H1 (cell line): ENCODE measurements around the gene TPD52L1. TPM values are rescaled to one million over a fixed set of nuclear protein-coding genes. Genes with fewer than 3 reads are reported as not detected.
A peak's percentile ranks its signal among the peaks of the same experiment; 100 is the strongest.

ENCODE experiments used
- CTCF ChIA-PET: fragments of 300-600 bp; sonication (Branson Sonifier 250); formaldehyde crosslinking; loops from one replicate; lab custom pipeline; 2021; ENCODE audit not compliant: partially characterized antibody; lab: Charles Lee
- POLR2A ChIA-PET: fragments of 300-600 bp; sonication (Branson Sonifier 250); formaldehyde crosslinking; loops from one replicate; lab custom pipeline; 2021; ENCODE audit warnings: inconsistent platforms; ENCODE audit not compliant: partially characterized antibody; lab: Charles Lee
- DNase-seq, 2 experiments: peaks; one replicate each; pipeline versions ENCODE4 v3.0.0 to v3.0.0-alpha.2; 2010 to 2022; ENCODE audit warnings: low spot score in 2 of 2, low read depth in 1 of 2, mixed read lengths in 1 of 2
- FAIRE-seq: peaks from 2 replicates; lab custom pipeline; 2011; peaks lifted over from hg19 to GRCh38; lab: Jason Lieb, UNC
- H2AFZ ChIP-seq: 2 replicates; pipeline ENCODE4 v1.8.1; 2012; ENCODE audit warnings: low read length, inconsistent platforms
- H2AK5ac ChIP-seq: 2 replicates; pipeline ENCODE4 v1.6.1; 2013; ENCODE audit warnings: low read depth, low read length
- H2BK120ac ChIP-seq: replicated peaks from 2 replicates; pipeline ENCODE3; 2013; ENCODE audit warnings: low read depth, low read length, inconsistent platforms
- H2BK12ac ChIP-seq: 2 replicates; pipeline ENCODE4 v1.6.1; 2013; ENCODE audit warnings: low read depth, low read length
- H2BK15ac ChIP-seq: 2 replicates; pipeline ENCODE4 v1.6.1; 2013; ENCODE audit warnings: low read length
- H2BK20ac ChIP-seq: 2 replicates; pipeline ENCODE4 v1.6.1; 2013; ENCODE audit warnings: low read length
- H2BK5ac ChIP-seq: 2 replicates; pipeline ENCODE4 v1.6.1; 2013; ENCODE audit warnings: low read depth, low read length
- H3K14ac ChIP-seq: 2 replicates; pipeline ENCODE4 v1.6.1; 2013; ENCODE audit warnings: inconsistent platforms; ENCODE audit not compliant: insufficient read length
- H3K18ac ChIP-seq: 2 replicates; pipeline ENCODE4 v1.6.1; 2013; ENCODE audit warnings: low read length; ENCODE audit errors: extremely low read depth
- H3K23ac ChIP-seq: 2 replicates; pipeline ENCODE4 v1.6.1; 2013; ENCODE audit warnings: inconsistent platforms; ENCODE audit not compliant: insufficient read length
- H3K23me2 ChIP-seq: 2 replicates; pipeline ENCODE4 v1.6.1; 2013; ENCODE audit warnings: low read depth, low read length
- H3K27ac ChIP-seq: 2 replicates; pipeline ENCODE4 v1.6.1; 2011; ENCODE audit warnings: low read depth, low read length, inconsistent platforms
- H3K27me3 ChIP-seq, 4 experiments: replicated peaks in 1 of 4; 1 replicate in 1 of 4; 2 replicates in 3 of 4; pipeline versions ENCODE4 v1.6.1 to v1.8.1; 2011 to 2013; ENCODE audit warnings: low read length in 3 of 4, mild to moderate bottlenecking in 3 of 4, inconsistent platforms in 2 of 4, mixed read lengths in 2 of 4, moderate library complexity in 1 of 4; ENCODE audit not compliant: control insufficient read depth in 3 of 4, insufficient read depth in 3 of 4; ENCODE audit errors: extremely low read depth in 1 of 4
- H3K36me3 ChIP-seq, 4 experiments: 2 replicates each; pipeline versions ENCODE4 v1.6.1 to v1.8.1; 2011 to 2013; ENCODE audit warnings: mild to moderate bottlenecking in 4 of 4, low read length in 3 of 4, moderate library complexity in 2 of 4, control low read depth in 1 of 4, inconsistent platforms in 1 of 4; ENCODE audit not compliant: insufficient read depth in 4 of 4, control insufficient read depth in 2 of 4
- H3K4ac ChIP-seq: replicated peaks from 2 replicates; pipeline ENCODE3; 2013; ENCODE audit warnings: low read length, low read depth, mixed read lengths, inconsistent platforms; ENCODE audit not compliant: insufficient read length
- H3K4me1 ChIP-seq, 4 experiments: replicated peaks in 1 of 4; 1 replicate in 1 of 4; 2 replicates in 3 of 4; pipeline versions ENCODE4 v1.6.1 to v1.8.1; 2011 to 2013; ENCODE audit warnings: low read length in 3 of 4, inconsistent platforms in 2 of 4, mixed read lengths in 1 of 4; ENCODE audit not compliant: insufficient read depth in 4 of 4, control insufficient read depth in 3 of 4
- H3K4me2 ChIP-seq, 2 experiments: 2 replicates each; pipeline versions ENCODE4 v1.6.1 to v1.8.1; 2011 to 2013; ENCODE audit warnings: low read depth in 2 of 2, low read length in 2 of 2, control low read depth in 1 of 2, inconsistent platforms in 1 of 2, mild to moderate bottlenecking in 1 of 2; ENCODE audit not compliant: insufficient read depth in 1 of 2
- H3K4me3 ChIP-seq, 4 experiments: fragments of 200-600, 300-600 bp in 1 of 4; sonication (generic), shearing (Covaris generic), sonication (Bioruptor Twin) in 1 of 4; 2 replicates each; pipeline versions ENCODE4 v1.5.1 to v1.8.1; 2011 to 2016; ENCODE audit warnings: low read length in 4 of 4, low read depth in 3 of 4, control low read depth in 2 of 4, inconsistent platforms in 2 of 4, mild to moderate bottlenecking in 2 of 4, mixed read lengths in 1 of 4, moderate library complexity in 1 of 4; ENCODE audit not compliant: insufficient read depth in 2 of 4; ENCODE audit errors: extremely low read depth in 1 of 4
- H3K56ac ChIP-seq: replicated peaks from 2 replicates; pipeline ENCODE3; 2013; ENCODE audit warnings: low read depth, mild to moderate bottlenecking, mixed read lengths, low read length, inconsistent platforms; ENCODE audit not compliant: insufficient read length
- H3K79me1 ChIP-seq: 2 replicates; pipeline ENCODE4 v1.6.1; 2013; ENCODE audit warnings: low read depth, low read length, control low read depth
- H3K79me2 ChIP-seq, 2 experiments: 2 replicates each; pipeline versions ENCODE4 v1.6.1 to v1.8.1; 2012 to 2013; ENCODE audit warnings: low read length in 2 of 2, mild to moderate bottlenecking in 2 of 2, inconsistent platforms in 1 of 2; ENCODE audit not compliant: insufficient read depth in 2 of 2, control insufficient read depth in 1 of 2
- H3K9ac ChIP-seq, 4 experiments: replicated peaks in 1 of 4; 1 replicate in 1 of 4; 2 replicates in 3 of 4; pipeline versions ENCODE4 v1.6.1 to v1.8.1; 2011 to 2013; ENCODE audit warnings: low read depth in 3 of 4, low read length in 3 of 4, control low read depth in 2 of 4, mild to moderate bottlenecking in 2 of 4, moderate library complexity in 2 of 4, inconsistent platforms in 1 of 4; ENCODE audit errors: extremely low read depth in 1 of 4
- H3K9me3 ChIP-seq, 2 experiments: 2 replicates each; pipeline versions ENCODE4 v1.6.1 to v1.8.1; 2012 to 2013; ENCODE audit warnings: mild to moderate bottlenecking in 2 of 2, moderate library complexity in 2 of 2, control low read depth in 1 of 2, inconsistent platforms in 1 of 2, low read depth in 1 of 2, low read length in 1 of 2, mixed read lengths in 1 of 2; ENCODE audit not compliant: insufficient read depth in 2 of 2
- H4K20me1 ChIP-seq, 2 experiments: replicated peaks in 1 of 2; 2 replicates each; pipeline versions ENCODE3 to v1.8.1; 2011 to 2013; ENCODE audit warnings: inconsistent platforms in 2 of 2, low read length in 2 of 2, mild to moderate bottlenecking in 1 of 2; ENCODE audit not compliant: insufficient read depth in 2 of 2, control insufficient read depth in 1 of 2
- H4K5ac ChIP-seq: 2 replicates; pipeline ENCODE4 v1.6.1; 2013; ENCODE audit warnings: low read length, low read depth, mixed read lengths, inconsistent platforms; ENCODE audit not compliant: insufficient read length
- H4K8ac ChIP-seq: 2 replicates; pipeline ENCODE4 v1.8.0; 2013; ENCODE audit warnings: mild to moderate bottlenecking, moderate library complexity, low read length, inconsistent platforms; ENCODE audit not compliant: insufficient read depth; ENCODE audit errors: extremely low read depth
- H4K91ac ChIP-seq: replicated peaks from 2 replicates; pipeline ENCODE3; 2013; ENCODE audit warnings: low read length, mixed read lengths, inconsistent platforms; ENCODE audit not compliant: insufficient read length
- HDAC2 ChIP-seq, 2 experiments: fragments of 300-600 bp in 1 of 2; sonication (generic) in 1 of 2; IDR thresholded peaks; 2 replicates each; pipeline ENCODE4 v1.6.1; 2011 to 2012; ENCODE audit warnings: low read depth in 2 of 2, low read length in 2 of 2, mild to moderate bottlenecking in 2 of 2, moderate library complexity in 2 of 2, borderline replicate concordance in 1 of 2, inconsistent platforms in 1 of 2
- JUND ChIP-seq: IDR thresholded peaks from 2 replicates; pipeline ENCODE4 v1.6.1; 2011; ENCODE audit warnings: mild to moderate bottlenecking, improper control_type of control experiment, low read length
- PHF8 ChIP-seq: fragments of 200-600 bp; sonication (generic); conservative IDR thresholded peaks from 2 replicates; pipeline ENCODE4 v1.7.1; 2012; ENCODE audit warnings: low read depth, mild to moderate bottlenecking, inconsistent platforms, low read length, moderate library complexity
- RNF2 ChIP-seq: fragments of 200-900, 300-1000 bp; sonication (generic); IDR thresholded peaks from 2 replicates; pipeline ENCODE4 v1.7.1; 2016; ENCODE audit warnings: borderline replicate concordance, low read depth, mild to moderate bottlenecking, antibody characterized with exemption, low read length; ENCODE audit not compliant: poor library complexity, severe bottlenecking; ENCODE audit errors: missing control alignments
- SIN3A ChIP-seq, 2 experiments: IDR thresholded peaks in 1 of 2; conservative IDR thresholded peaks in 1 of 2; 2 replicates each; pipeline ENCODE4 v1.6.1; 2011 to 2012; ENCODE audit warnings: low read length in 2 of 2, improper control_type of control experiment in 1 of 2, low read depth in 1 of 2, mild to moderate bottlenecking in 1 of 2
- SRF ChIP-seq: IDR thresholded peaks from 2 replicates; pipeline ENCODE4 v1.6.1; 2011; ENCODE audit warnings: mild to moderate bottlenecking, low read depth, low read length, moderate library complexity
- YY1 ChIP-seq: IDR thresholded peaks from 2 replicates; pipeline ENCODE4 v1.6.1; 2011; ENCODE audit warnings: low read depth, mild to moderate bottlenecking, low read length
- WGBS, 2 experiments: shearing (Covaris generic) in 1 of 2; methylation state at CpG; one replicate each; pipeline versions ENCODE4 v1.1.6 to v1.1.7; 2013 to 2015; ENCODE audit warnings: low lambda C conversion rate in 2 of 2, mixed read lengths in 2 of 2, inconsistent platforms in 1 of 2, low coverage in 1 of 2, missing lambda C conversion rate in 1 of 2; ENCODE audit not compliant: insufficient replicate concordance in 2 of 2, insufficient coverage in 1 of 2, insufficient read length in 1 of 2; ENCODE audit errors: extremely low coverage in 1 of 2, missing lambda C conversion rate in 1 of 2; 5-methylcytosine and 5-hydroxymethylcytosine counted together
- polyA plus RNA-seq, 7 experiments: library from polyadenylated mRNA; depleted of rRNA in 3 of 7; stranded (reverse) in 5 of 7; unstranded in 2 of 7; fragments of >200 nt in 5 of 7; fragments of 200-250 nt in 2 of 7; gene quantifications; 1 replicate in 5 of 7; 2 replicates in 1 of 7; 4 replicates in 1 of 7; pipeline versions ENCODE4 v1.2.1 to v1.2.3, GENCODE V29; 2011 to 2013; ENCODE audit warnings: missing spikeins in 2 of 7, mixed read lengths in 2 of 7
- total RNA-seq: library from RNA; stranded (reverse); fragmentation: NEBNext Ultra II Directional; extraction: Animal tissue kit (Norgen Biotek cat#: 25700); gene quantifications from 2 replicates; pipeline ENCODE4 v1.2.1, GENCODE V29; 2021
- TF ChIP-seq, protein P1 (sequence below): IDR thresholded peaks from 2 replicates; pipeline ENCODE4 v1.6.1; 2011; ENCODE audit warnings: low read depth, mild to moderate bottlenecking, low read length; ENCODE audit not compliant: insufficient read depth

Gene TPD52L1
- total and polyA plus RNA-seq, 2 of the 8 experiments (the other 6 are each of a cell fraction or from before 2014, with no cell fraction given) = 7.4 to 14.2 TPM

DNA sequence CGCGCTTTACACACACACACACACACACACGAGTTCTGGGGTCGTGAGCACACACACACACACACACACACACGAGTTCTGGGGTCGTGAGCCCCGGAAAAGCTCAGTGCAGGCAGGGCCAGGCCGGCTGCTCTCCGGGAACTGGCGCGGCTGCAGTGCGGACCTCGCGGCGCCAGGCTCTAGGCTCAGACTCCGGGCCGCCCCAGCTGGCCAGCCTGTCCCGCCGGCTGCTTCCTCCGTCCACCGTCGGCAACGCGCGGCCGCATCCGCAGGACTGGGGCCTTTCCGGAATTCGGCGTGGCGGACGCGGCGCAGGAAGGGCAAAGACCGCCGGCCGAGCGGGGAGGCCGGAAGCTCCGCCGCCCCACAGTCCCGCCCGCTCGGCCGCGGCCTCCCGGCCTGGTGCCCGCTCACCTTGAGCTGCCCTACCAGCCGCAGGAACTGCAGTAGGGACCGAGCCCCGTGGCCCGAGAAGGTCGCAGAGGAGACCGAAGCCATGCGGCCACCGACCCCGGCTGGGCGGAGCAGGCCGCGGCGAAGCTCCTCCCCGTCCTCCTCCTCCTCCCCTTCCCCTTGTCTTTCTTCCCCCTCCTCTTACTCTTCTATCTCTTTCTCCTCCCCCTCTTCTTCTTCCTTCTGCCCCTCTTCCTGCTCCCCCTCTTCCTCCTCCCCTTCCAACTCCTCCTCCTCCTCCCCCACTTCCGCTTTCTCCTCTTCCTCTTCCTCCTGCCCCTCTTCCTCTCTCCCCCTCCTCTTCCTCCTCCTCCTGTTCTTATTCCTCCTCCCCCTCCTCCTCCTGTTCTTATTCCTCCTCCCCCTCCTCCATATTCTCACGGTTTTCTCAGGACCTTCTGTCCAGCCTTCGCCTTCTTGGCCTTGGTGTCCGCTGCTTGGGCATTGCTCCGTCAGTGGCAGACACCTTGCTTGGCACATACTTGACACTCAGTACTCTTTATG lies 148.1 kb downstream of the TPD52L1 start, which contains the start of gene HDDC2:
Gene HDDC2 (minus strand): TSS at position 533 of the 957 bp plus-strand sequence. CDS start 35 bp downstream, at position 498.
- H3K9me3 ChIP-seq = no peaks in the 10 kb centered on the region
- peak within 1 kb of the TSS; percentile 73 for H3K27ac ChIP-seq
- no peak for FAIRE-seq
- peak within 1 kb of the TSS; percentile 60 to 82 (median 76) for H3K4me3 ChIP-seq
- no peaks in the 10 kb centered on the region; a peak in 1 of 7 replicates for H3K4me1 ChIP-seq
- no peak within 1 kb of the TSS for H2BK12ac ChIP-seq
- peak within 1 kb of the TSS; percentile 97 for H4K8ac ChIP-seq
- peak within 1 kb of the TSS; percentile 42; the same call in 1 of the 2 replicates for H2AFZ ChIP-seq
- peak within 1 kb of the TSS; percentile 62 for H3K18ac ChIP-seq
- peak within 1 kb of the TSS; percentile 31 for H4K91ac ChIP-seq
- peak in 1 of 2 experiments; percentile 82 for DNase-seq
- no peak within 1 kb of the TSS for H3K56ac ChIP-seq
- H3K14ac ChIP-seq = no peak within 1 kb of the TSS
- no peak within 1 kb of the TSS; the same call in 1 of the 2 replicates for H2AK5ac ChIP-seq
- 14% methylated on average over 23 of the region's 67 CpGs; no CpG with 5 or more reads in 1 of the 2 experiments for WGBS, 2 experiments
- POLR2A ChIA-PET = interaction anchor here (0.6 to 1.9 kb wide), 13 partner anchors 8 to 766 kb away, joined by 3 to 6 read pairs (median 4); partner anchors contain the start of genes NCOA7 and TPD52L1
- peak within 1 kb of the TSS; percentile 66 to 91 for H3K4me2 ChIP-seq
- no peaks in the 10 kb centered on the region; the same call in 1 of the 2 replicates for H3K23me2 ChIP-seq
- peaks cover 3% of the 10 kb centered on the region; the same call in 1 of the 2 replicates for H3K79me1 ChIP-seq
- H3K4ac ChIP-seq = peak within 1 kb of the TSS; percentile 35
- CTCF ChIA-PET = interaction anchor here (0.8 to 2.1 kb wide), 15 partner anchors 9 to 673 kb away, joined by 3 to 8 read pairs (median 4); no protein-coding TSS in a partner anchor
- no peak within 1 kb of the TSS for H2BK20ac ChIP-seq
- H2BK15ac ChIP-seq = no peak within 1 kb of the TSS
- no peaks in the 10 kb centered on the region for H4K20me1 ChIP-seq
- no peak within 1 kb of the TSS for H3K23ac ChIP-seq
- H4K5ac ChIP-seq = peak within 1 kb of the TSS; percentile 86
- peaks cover 6 to 32% (median 18%) of the 10 kb centered on the region in 4 experiments for H3K36me3 ChIP-seq
- no peak within 1 kb of the TSS for H2BK120ac ChIP-seq
- H3K9ac ChIP-seq = peak within 1 kb of the TSS; percentile 66 to 94 (median 85)
- no peaks in the 10 kb centered on the region for H3K27me3 ChIP-seq
- peaks cover 0 to 18% of the 10 kb centered on the region in 2 experiments; a peak in 2 of 4 replicates for H3K79me2 ChIP-seq
- peak within 1 kb of the TSS; percentile 73; the same call in 1 of the 2 replicates for H2BK5ac ChIP-seq
- TF ChIP-seq, protein P1, sequence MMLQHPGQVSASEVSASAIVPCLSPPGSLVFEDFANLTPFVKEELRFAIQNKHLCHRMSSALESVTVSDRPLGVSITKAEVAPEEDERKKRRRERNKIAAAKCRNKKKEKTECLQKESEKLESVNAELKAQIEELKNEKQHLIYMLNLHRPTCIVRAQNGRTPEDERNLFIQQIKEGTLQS = no peak
- TF ChIP-seq SIN3A (conservative IDR thresholded peaks at IDR 0.05 in 1 of 2, IDR thresholded peaks at IDR 0.05 in 1 of 2; ENCODE audit: low read depth in 1 of 2, low read length in 2 of 2) (peak; percentile 54 to 60; a peak in 1 of 4 replicates), SRF (no peak), JUND (no peak), YY1 (peak; percentile 17; the same call in 1 of the 2 replicates), RNF2 (no peak), HDAC2 (IDR thresholded peaks at IDR 0.05; ENCODE audit: borderline replicate concordance in 1 of 2, low read depth in 2 of 2, low read length in 2 of 2) (no peak), PHF8 (peak; percentile 95)
